ENCODE results near the gene RASGRP4.

DNA sequence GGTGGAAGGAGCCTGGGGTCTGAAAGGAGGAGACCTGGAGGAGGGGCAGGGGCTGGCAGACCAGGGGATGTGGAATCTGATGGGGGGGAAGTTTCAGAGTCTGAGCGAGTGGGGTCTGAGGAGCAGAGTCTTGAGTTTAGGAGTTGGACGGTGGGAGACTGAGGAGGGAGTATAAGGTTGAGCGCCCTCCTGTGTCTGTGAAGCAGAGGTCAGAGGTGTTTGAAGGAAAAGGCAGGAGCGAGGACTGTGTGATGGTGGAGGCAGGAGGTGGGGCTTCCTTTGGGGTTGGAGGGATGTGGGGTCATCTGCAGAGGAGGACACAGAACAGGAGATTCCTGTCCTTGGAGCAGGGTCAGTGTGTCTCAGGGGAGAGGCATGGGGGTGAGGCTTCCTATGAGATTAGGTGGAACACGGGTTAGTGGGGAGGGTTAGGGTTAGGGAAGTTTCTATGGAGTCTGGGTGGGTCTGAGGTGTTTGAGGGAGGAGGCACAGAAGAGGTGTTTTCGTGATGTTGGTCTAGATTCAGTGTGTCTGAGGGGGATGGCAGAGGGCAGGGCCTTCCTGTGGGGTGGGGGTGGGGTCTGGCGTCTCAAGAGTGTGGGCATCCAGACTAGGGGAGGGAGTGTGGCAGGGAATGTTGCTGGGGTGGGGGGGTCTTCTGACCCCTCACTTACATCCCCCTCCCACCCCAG lies 15.8 kb upstream of the RASGRP4 start:
- no peak for TF ChIP-seq POLR2AphosphoS5 (IDR thresholded peaks at IDR 0.05; ENCODE audit: borderline replicate concordance, low read depth, low read length)
- no peak for TF ChIP-seq EZH2 (IDR thresholded peaks at IDR 0.05)
- TF ChIP-seq FOXP2 (optimal IDR thresholded peaks at IDR 0.05; ENCODE audit: control extremely low read depth, extremely low read length, insufficient read depth): no peak
